NCI-H2196 treated with DMSO at 0.1 percent for 48 hours (cell line): ENCODE data around the gene PCDHB5.
"Not testable (repeated sequence)": the region's sequence is repeated elsewhere in the genome, so short reads cannot be mapped to it uniquely, and the experiment has no call there.

ENCODE experiments used
- DNase-seq: peaks from one replicate; lab custom pipeline; 2025; ENCODE audit not compliant: unreplicated experiment; lab: John Stamatoyannopoulos, UW

Gene PCDHB5

DNA sequence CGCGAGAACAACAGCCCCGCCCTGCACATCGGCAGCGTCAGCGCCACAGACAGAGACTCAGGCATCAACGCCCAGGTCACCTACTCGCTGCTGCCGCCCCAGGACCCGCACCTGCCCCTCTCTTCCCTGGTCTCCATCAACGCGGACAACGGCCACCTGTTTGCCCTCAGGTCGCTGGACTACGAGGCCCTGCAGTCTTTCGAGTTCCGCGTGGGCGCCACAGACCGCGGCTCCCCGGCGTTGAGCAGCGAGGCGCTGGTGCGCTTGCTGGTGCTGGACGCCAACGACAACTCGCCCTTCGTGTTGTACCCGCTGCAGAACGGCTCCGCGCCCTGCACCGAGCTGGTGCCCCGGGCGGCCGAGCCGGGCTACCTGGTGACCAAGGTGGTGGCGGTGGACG is 16.6 kb downstream of the PCDHB5 start:
- DNase-seq = not testable (repeated sequence)

DNA sequence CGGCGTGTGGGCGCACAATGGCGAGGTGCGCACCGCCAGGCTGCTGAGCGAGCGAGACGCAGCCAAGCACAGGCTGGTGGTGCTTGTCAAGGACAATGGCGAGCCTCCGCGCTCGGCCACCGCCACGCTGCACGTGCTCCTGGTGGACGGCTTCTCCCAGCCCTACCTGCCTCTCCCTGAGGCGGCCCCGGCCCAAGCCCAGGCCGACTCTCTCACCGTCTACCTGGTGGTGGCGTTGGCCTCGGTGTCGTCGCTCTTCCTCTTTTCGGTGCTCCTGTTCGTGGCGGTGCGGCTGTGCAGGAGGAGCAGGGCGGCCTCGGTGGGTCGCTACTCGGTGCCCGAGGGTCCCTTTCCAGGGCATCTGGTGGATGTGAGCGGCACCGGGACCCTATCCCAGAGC is 17.1 kb downstream of the PCDHB5 start:
- not testable (repeated sequence) for DNase-seq

DNA sequence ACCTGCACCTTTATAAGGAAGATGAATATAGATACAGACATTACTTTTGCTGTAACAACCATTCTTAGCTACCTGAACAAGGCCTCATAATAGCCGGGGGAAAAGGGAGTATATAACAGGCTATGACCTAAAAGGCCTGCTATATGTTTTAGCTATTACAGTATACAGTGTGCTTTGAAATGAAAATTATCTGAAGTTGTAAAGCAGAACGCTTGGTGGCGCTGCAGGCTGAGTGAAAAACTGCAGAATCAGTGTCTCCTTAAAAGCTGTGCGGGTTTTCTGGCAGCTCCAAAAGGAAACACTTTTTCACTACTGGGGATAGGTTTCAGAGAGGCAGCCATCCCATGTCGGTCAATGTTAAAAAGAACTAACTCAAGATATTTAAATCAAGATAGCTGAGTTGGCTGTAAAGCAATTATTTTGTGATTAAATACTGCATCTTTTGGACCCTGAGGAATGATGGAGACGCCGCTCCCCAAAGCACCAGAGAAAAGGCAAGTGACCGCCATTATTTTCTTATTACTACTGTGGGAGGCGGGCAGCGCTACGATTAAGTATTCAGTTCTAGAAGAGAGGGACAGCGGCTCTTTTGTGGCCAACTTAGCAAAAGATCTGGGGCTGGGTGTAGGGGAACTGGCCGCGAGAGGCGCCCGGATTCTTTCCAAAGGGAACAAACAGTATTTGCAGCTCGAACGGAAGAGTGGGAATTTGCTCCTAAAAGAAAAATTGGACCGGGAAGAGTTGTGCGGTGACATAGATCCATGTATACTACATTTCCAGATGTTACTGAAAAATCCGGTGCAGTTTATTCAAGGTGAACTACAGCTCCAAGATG is 20.8 kb downstream of the PCDHB5 start:
- no peak for DNase-seq

DNA sequence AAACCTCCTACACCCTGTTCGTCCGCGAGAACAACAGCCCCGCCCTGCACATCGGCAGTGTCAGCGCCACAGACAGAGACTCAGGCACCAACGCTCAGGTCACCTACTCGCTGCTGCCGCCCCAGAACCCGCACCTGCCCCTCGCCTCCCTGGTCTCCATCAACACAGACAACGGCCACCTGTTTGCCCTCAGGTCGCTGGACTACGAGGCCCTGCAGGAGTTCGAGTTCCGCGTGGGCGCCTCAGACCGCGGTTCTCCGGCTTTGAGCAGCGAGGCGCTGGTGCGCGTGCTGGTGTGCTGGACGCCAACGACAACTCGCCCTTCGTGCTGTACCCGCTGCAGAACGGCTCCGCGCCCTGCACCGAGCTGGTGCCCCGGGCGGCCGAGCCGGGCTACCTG is 22.4 kb downstream of the PCDHB5 start:
- DNase-seq = not testable (repeated sequence)

DNA sequence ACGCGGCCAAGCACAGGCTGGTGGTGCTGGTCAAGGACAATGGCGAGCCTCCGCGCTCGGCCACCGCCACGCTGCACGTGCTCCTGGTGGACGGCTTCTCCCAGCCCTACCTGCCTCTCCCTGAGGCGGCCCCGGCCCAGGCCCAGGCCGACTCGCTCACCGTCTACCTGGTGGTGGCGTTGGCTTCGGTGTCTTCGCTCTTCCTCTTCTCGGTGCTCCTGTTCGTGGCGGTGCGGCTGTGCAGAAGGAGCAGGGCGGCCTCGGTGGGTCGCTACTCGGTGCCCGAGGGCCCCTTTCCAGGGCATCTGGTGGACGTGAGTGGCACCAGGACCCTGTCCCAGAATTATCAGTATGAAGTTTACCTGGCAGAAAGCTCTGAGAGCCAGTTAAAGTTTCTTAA is 22.9 kb downstream of the PCDHB5 start:
- DNase-seq = not testable (repeated sequence)

DNA sequence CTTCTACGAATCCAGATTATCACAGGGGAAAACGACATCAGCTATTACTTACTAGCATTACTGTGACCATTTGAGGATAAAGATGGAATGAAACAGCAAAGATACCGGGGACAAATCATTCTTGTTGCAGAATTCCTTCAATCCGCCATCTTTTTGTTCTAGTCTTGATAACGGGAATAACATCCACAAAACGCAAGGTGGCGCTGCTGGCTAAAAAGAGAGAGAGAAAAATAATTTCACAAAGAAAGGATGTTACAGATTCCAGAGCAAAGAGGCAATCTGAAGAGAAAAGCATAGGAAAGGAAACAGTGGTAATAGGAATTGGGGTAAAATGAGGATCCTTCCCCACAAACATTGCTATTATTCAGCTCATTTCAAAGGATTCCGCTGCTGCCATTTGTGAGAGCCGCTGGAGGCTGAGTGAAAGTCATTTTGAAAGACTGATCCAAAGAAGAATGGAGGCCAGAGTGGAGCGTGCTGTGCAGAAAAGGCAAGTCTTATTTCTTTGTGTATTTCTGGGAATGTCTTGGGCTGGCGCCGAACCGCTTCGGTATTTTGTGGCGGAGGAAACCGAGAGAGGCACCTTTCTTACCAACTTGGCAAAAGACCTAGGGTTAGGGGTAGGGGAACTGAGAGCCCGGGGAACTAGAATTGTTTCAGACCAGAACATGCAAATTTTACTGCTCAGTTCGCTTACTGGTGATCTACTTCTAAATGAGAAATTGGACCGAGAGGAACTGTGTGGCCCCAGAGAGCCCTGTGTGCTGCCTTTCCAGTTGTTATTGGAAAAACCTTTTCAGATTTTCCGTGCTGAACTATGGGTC is 37.6 kb downstream of the PCDHB5 start, which contains the start of gene PCDHB7:
TSS of gene PCDHB7 (plus strand) at position 264 of the 824 bp plus-strand sequence. CDS start at position 456, 192 bp downstream.
- no peak for DNase-seq

DNA sequence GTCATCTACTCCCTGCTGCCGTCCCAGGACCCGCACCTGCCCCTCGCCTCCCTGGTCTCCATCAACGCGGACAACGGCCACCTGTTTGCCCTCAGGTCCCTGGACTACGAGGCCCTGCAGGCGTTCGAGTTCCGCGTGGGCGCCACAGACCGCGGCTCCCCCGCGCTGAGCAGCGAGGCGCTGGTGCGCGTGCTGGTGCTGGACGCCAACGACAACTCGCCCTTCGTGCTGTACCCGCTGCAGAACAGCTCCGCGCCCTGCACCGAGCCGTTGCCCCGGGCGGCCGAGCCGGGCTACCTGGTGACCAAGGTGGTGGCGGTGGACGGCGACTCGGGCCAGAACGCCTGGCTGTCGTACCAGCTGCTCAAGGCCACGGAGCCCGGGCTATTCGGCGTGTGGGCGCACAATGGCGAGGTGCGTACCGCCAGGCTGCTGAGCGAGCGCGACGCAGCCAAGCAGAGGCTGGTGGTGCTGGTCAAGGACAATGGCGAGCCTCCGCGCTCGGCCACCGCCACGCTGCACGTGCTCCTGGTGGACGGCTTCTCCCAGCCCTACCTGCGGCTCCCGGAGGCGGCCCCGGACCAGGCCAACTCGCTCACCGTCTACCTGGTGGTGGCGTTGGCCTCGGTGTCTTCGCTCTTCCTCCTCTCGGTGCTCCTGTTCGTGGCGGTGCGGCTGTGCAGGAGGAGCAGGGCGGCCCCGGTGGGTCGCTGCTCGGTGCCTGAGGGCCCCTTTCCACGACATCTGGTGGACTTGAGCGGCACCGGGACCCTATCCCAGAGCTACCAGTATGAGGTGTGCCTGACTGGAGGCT is 39.5 kb downstream of the PCDHB5 start:
- not testable (repeated sequence) for DNase-seq

DNA sequence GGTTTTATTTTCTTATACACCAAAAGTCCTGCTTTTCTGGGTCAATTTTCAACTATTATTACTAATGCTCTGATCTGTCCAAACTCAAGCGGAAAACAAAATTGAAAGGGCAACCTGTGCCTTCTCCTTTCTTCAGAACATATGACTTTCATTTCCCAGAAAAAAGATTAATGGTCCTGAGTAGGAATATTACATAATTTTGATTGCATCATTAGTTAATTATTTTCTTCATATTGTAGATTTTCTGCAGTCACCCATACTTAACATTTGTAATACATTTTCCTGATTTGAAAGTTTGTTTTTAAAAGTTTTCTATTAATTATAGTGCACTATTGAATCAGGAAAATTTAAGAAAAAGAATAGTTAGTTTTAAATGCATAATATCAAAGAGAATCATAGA is 40.9 kb downstream of the PCDHB5 start:
- no peak for DNase-seq

DNA sequence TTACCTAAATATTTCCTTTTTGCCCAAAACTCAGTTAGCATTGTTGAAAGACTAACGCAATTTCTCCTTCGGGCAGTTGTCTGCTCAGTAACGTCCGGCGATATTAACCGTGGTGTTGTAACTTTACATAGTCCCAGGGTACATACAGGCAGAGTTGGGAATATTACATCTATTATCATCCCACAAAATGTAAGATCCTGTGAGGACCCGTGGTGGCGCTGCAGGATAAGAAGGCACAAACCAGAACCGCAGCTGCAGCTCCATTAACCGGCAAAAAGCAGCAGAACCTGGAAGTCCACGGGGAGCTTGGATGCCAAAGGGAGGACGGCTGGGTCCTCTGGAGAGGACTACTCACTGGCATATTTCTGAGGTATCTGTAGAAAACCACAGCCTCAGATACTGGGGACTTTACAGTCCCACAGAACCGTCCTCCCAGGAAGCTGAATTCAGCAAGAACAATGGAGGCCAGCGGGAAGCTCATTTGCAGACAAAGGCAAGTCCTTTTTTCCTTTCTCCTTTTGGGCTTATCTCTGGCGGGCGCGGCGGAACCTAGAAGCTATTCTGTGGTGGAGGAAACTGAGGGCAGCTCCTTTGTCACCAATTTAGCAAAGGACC is 42.7 kb downstream of the PCDHB5 start, which contains the start of gene PCDHB8:
TSS of gene PCDHB8 (plus strand) at position 214 of the 615 bp plus-strand sequence. CDS start at position 459, 245 bp downstream.
- peak; percentile 29 for DNase-seq

DNA sequence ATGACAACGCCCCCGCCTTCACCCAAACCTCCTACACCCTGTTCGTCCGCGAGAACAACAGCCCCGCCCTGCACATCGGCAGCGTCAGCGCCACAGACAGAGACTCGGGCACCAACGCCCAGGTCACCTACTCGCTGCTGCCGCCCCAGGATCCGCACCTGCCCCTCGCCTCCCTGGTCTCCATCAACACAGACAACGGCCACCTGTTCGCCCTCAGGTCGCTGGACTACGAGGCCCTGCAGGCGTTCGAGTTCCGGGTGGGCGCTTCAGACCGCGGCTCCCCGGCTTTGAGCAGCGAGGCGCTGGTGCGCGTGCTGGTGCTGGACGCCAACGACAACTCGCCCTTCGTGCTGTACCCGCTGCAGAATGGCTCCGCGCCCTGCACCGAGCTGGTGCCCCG is 44.4 kb downstream of the PCDHB5 start:
- not testable (repeated sequence) for DNase-seq

DNA sequence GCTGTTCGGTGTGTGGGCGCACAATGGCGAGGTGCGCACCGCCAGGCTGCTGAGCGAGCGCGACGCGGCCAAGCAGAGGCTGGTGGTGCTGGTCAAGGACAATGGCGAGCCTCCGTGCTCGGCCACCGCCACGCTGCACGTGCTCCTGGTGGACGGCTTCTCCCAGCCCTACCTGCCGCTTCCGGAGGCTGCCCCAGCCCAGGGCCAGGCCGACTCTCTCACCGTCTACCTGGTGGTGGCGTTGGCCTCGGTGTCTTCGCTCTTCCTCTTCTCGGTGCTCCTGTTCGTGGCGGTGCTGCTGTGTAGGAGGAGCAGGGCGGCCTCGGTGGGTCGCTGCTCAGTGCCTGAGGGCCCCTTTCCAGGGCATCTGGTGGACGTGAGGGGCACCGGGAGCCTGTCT is 44.9 kb downstream of the PCDHB5 start:
- DNase-seq = not testable (repeated sequence)

DNA sequence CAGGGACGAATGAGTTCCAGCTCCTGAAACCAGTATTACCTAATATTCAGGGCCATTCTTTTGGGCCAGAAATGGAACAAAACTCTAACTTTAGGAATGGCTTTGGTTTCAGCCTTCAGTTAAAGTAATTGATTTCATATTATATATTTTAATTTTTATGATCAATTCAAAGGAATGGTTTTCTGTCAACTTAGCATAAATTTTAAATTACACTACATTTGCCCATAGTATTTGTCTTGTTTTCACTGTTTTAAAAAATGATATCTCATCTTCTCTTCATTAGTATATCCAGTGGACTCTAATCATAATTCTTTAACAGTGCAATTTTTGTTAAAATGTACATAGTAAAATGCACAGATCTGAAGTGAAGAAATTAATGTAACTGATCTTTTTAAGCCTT is 45.3 kb downstream of the PCDHB5 start:
- DNase-seq = no peak

DNA sequence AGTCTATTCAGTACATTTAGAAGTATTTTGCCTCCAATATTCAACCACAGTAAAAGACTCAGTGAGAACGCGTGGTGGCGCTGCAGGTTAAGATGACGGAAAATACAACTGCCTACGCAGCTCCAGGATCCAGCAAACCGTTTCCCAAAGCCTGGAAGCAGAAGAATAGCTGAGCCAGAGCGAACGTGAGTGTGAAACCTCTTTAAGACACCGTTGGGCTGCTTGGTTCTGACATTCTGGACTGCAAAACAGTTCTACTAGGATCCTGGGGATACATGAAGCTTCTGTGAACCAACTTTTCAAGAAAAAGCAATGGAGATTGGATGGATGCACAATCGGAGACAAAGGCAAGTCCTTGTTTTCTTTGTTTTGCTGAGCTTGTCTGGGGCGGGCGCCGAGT is 47.2 kb downstream of the PCDHB5 start, which contains the start of gene PCDHB16:
TSS of gene PCDHB16 (plus strand) at position 140 of the 400 bp plus-strand sequence. CDS start at position 313, 173 bp downstream.
- DNase-seq = no peak

DNA sequence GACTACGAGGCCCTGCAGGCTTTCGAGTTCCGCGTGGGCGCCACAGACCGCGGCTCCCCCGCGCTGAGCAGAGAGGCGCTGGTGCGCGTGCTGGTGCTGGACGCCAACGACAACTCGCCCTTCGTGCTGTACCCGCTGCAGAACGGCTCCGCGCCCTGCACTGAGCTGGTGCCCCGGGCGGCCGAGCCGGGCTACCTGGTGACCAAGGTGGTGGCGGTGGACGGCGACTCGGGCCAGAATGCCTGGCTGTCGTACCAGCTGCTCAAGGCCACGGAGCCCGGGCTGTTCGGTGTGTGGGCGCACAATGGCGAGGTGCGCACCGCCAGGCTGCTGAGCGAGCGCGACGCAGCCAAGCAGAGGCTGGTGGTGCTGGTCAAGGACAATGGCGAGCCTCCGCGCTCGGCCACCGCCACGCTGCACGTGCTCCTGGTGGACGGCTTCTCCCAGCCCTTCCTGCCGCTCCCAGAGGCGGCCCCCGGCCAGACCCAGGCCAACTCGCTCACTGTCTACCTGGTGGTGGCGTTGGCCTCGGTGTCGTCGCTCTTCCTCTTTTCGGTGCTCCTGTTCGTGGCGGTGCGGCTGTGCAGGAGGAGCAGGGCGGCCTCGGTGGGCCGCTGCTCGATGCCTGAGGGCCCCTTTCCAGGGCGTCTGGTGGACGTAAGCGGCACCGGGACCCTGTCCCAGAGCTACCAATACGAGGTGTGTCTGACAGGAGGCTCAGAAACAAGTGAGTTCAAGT is 49.3 kb downstream of the PCDHB5 start:
- not testable (repeated sequence) for DNase-seq

DNA sequence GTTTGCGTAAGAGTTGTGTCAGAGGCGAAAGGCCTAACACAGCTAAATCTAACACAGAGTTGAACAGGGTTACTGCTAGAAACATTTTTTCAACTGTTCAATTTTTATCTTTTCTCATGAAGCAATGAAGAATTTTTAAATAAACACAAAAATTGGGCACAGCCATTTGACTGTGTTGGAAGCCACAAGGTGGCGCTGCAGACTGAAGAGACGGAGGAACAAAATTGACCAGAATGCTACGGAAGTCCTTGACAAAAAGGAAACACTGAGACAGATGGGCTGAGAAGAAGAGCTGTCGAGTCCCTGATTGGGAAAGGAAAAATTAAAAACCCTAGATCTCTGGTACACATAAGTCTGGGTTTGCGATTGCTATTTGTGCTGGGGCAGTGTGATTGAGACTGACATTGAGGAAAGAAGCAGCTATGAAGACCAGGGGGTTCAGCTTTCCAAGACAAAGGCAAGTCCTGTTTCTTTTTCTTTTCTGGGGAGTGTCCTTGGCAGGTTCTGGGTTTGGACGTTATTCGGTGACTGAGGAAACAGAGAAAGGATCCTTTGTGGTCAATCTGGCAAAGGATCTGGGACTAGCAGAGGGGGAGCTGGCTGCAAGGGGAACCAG is 52.0 kb downstream of the PCDHB5 start, which contains the start of gene PCDHB9:
TSS of gene PCDHB9 (plus strand) at position 265 of the 616 bp plus-strand sequence. CDS start at position 423, 158 bp downstream.
- no peak for DNase-seq
